Measurements from ENCODE around the gene CDH11. TPM values are rescaled to one million over a fixed set of nuclear protein-coding genes. Genes with fewer than 3 reads are reported as not detected.

Gene CDH11
- total RNA-seq, 1 donor, result 0.31 TPM

DNA sequence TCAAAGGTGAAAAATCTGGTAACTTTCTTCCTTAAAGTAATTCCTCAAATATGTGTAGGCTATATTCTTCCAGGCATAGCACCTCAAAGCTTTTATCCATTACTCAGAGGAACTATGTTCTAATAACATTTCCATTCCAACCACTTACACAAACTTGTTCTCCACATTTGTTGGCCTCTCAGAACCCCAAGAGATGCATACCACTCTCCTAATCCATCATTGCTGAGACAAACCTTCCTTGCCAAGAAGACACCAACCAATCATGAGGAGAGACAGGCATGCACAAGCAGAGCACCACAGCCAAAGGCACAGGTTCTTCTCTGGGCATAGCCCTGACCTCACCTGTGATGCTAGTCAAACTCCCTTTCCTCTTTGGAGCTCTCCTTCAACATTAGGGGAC is 20.9 kb downstream of the CDH11 start:
- no peaks in the 10 kb centered on the region for H3K4me1 ChIP-seq (ENCODE audit: insufficient read depth, low read length)
- H3K4me3 ChIP-seq (ENCODE audit: low read length), result no peak overlapping the region
- H3K9me3 ChIP-seq (ENCODE audit: low read depth, low read length), result no peaks in the 10 kb centered on the region
- H3K27me3 ChIP-seq (ENCODE audit: insufficient read depth, low read length), result no peaks in the 10 kb centered on the region

DNA sequence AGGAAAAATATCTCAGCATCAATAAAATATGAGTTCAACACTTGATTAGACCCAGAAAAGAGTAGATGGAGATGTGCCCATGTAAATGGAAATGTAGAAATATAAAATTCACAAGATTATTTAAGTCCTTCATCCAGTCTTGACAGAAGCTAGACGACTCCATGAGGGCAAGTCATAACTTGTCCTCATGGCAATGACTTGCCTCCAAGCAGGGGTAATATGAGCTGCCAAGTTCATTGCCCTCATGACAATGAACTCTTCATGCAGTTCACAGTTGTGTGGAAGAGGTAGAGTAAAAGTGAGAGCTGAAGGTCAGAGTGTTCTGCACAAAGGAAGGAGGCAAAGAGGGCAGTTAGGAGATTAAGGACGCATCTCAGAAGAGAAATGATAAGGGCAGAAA is 22.3 kb downstream of the CDH11 start:
- Histone ChIP-seq H3K4me1 (ENCODE audit: insufficient read depth, low read length) (no peaks in the 10 kb centered on the region), H3K4me3 (ENCODE audit: low read length) (no peak overlapping the region), H3K9me3 (ENCODE audit: low read depth, low read length) (no peaks in the 10 kb centered on the region), H3K27me3 (ENCODE audit: insufficient read depth, low read length) (no peaks in the 10 kb centered on the region)

DNA sequence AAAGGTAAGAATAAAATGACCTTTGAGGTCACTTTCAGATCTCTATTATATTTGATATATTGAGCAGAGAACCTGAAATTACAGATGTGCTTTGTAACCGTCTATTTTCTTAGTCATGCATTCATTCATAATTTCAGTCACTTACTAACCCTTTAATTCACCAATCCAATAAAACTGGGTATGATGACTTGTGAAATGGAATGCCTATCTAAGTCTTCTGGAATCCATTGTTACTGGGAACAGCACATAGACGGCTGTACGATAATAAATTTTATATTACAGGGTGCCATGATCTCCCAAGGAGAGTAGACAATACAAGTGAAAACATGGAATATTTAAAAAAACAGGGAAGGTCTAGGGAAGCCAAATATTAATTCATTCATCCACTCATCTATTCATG is 22.9 kb downstream of the CDH11 start:
- Histone ChIP-seq H3K4me3 (ENCODE audit: low read length) (no peak overlapping the region), H3K4me1 (ENCODE audit: insufficient read depth, low read length) (no peaks in the 10 kb centered on the region), H3K9me3 (ENCODE audit: low read depth, low read length) (no peaks in the 10 kb centered on the region), H3K27me3 (ENCODE audit: insufficient read depth, low read length) (no peaks in the 10 kb centered on the region)

DNA sequence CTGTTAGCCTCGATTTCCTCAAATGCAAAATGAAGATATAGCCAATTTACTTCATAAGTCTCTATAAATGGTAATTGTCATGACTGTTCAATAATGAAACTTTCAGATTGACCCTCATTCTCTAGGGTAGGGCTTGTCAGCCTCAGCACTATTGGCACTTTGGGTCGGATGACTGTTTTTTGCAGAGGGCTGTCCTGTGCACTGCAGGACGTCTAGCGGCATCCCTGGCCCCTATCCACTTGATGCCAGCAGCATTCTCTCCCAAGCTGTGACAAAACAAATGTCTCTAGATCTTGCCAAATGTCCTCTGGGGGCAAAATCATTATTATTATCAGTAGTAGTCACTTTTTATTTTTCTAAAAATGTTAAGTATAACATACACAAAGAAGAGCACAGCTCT is 24.6 kb downstream of the CDH11 start:
- H3K4me3 ChIP-seq (ENCODE audit: low read length), result no peak overlapping the region
- H3K9me3 ChIP-seq (ENCODE audit: low read depth, low read length), result no peaks in the 10 kb centered on the region
- H3K27me3 ChIP-seq (ENCODE audit: insufficient read depth, low read length), result no peaks in the 10 kb centered on the region
- no peaks in the 10 kb centered on the region for H3K4me1 ChIP-seq (ENCODE audit: insufficient read depth, low read length)

DNA sequence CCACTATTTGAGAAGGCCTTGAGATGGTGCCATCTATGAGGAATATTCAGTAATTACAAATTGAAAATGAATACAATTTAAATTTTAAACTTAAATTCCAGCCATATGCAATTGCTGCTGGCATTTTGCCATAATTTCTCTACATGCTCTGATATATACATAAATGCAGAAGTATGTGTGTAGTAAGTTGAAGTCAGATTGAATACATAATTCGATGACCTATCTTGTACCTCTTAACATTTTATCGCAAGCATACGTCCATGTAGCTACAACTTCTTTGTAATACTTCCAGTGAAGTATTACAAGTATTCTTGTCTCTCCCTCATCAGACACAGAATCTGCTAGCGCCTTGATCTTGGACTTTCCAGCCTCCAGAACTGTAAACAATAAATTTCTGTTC is 26.0 kb downstream of the CDH11 start:
- Histone ChIP-seq H3K9me3 (ENCODE audit: low read depth, low read length) (no peaks in the 10 kb centered on the region), H3K4me1 (ENCODE audit: insufficient read depth, low read length) (no peaks in the 10 kb centered on the region)

DNA sequence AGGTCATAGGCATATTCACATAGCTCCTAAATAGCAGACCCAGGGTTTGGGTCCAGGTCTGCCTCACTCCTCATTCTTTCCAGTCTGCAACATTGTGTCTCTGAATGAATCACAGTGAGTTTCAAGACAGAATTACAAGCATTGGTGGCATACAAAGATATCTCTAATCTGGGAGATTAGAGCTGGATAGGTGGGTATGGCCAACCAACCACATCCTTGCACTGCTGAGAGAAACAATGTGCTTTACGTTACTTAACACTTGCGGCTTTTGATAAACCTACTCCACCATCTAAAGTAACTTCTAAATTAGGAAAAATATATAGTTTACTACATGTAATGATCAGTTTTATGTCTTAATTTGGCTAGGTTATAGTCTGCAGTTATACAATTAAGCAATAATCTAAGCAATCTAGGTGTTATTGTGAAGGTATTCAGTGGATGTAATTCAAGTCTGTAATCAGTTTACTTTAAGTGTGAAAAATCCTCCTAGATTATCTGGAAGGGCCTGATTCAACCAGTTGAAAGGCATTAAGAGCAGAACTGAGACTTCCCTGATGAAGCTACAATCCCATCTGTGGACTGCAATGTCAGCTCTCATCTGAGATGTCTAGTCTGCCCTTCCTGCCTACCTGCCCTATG is 26.7 kb downstream of the CDH11 start:
- Histone ChIP-seq H3K4me3 (ENCODE audit: low read length) (no peak overlapping the region), H3K9me3 (ENCODE audit: low read depth, low read length) (no peaks in the 10 kb centered on the region), H3K27me3 (ENCODE audit: insufficient read depth, low read length) (no peaks in the 10 kb centered on the region), H3K4me1 (ENCODE audit: insufficient read depth, low read length) (no peaks in the 10 kb centered on the region)

More for the DNA sequence above, 26.0 kb downstream of the CDH11 start:
- no peak overlapping the region for H3K4me3 ChIP-seq (ENCODE audit: low read length)
- H3K27me3 ChIP-seq (ENCODE audit: insufficient read depth, low read length), result no peaks in the 10 kb centered on the region

DNA sequence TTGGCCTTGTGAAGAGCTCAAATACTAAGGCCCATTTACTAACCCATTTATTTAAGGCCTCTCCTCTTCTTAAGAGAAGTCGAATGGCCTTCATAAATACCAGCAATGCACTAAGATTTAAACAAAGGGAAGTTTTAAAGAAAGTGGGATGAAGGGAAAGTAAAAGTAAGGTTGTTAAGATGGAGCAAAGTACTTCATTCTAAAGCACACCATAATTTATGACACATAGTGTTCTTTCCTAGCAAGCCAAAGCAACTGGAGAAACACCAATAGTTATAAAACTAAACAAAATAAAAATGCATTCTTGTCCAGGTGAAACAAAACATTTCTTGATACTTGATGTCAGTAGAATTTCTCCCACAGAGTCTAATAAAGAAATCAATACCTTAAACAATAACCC is 27.9 kb downstream of the CDH11 start:
- Histone ChIP-seq H3K4me1 (ENCODE audit: insufficient read depth, low read length) (no peaks in the 10 kb centered on the region), H3K9me3 (ENCODE audit: low read depth, low read length) (no peaks in the 10 kb centered on the region), H3K27me3 (ENCODE audit: insufficient read depth, low read length) (no peaks in the 10 kb centered on the region), H3K4me3 (ENCODE audit: low read length) (no peak overlapping the region)

DNA sequence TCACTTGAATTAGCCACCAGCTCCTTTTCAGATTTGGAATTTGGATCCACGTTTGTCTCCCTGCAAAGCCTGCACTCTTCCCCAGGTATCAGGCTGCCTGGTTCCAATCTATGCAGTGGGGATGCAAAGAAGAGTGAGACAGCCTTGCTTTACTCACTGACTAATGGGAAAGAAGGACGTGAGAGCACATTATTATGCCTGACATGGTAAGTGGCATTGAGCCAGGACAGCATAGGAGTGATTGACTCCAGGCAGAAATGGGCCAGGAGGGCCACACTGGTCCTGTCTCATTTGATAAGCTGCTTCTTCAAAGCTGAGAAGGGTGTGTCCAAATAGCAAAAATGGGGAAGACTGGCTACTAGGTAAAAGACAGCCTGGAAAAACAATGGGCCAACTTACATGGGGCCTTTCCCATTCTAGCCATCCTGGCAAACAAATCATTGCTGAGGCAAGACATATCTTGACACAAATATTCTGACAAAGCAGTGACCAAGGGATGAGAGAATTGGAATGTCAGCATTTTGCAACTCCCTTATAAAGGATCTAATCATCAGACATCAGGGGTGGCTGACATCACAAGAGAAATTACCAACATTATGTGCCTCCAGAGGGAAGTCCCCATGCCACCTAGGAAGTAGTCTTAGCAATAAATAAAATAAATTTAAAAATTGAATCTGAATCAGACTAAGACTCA is 38.6 kb downstream of the CDH11 start:
- no peaks in the 10 kb centered on the region for H3K4me1 ChIP-seq (ENCODE audit: insufficient read depth, low read length)
- H3K9me3 ChIP-seq (ENCODE audit: low read depth, low read length), result no peaks in the 10 kb centered on the region
- H3K4me3 ChIP-seq (ENCODE audit: low read length), result no peak overlapping the region
- H3K27me3 ChIP-seq (ENCODE audit: insufficient read depth, low read length), result no peaks in the 10 kb centered on the region

DNA sequence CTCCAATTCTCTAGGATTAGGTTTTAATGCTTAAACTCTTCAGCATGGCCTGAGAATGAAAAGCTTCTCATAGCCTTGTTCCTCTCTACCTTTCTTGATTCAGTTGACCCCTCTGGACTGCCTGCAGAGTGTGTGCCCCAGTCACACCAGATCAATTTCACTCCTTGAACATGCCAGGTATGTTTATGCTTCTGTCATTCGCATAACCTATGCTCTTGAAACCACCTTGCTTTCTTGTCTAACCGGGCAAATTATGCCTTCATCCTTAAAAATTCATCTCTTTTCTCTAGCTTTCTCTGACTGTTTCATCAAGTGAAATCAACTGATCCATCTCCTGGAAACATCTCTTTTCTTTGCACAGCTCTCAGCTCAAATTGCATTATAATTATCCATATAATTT is 42.3 kb downstream of the CDH11 start:
- H3K4me1 ChIP-seq (ENCODE audit: insufficient read depth, low read length), result no peaks in the 10 kb centered on the region

DNA sequence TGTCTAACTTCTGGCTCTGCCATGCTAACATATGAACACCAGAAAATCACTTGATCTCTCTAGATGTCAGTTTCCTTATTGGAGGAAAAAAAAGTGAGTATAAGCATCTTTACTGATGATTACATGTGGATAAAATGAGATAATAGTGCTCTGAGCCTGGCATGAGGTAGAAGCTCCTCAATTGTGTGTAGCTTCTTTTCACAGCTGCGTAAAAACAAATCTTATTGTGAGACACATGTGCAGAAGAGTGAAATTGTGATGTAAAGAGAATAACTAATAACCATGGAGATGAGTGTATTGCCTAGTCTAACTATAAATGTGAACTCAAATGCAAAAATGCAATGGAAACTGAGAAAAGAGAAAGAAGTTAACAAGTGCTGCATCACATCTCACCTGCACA is 44.7 kb downstream of the CDH11 start:
- H3K27me3 ChIP-seq (ENCODE audit: insufficient read depth, low read length), result no peaks in the 10 kb centered on the region
- no peaks in the 10 kb centered on the region for H3K4me1 ChIP-seq (ENCODE audit: insufficient read depth, low read length)
- no peak overlapping the region for H3K4me3 ChIP-seq (ENCODE audit: low read length)
- H3K9me3 ChIP-seq (ENCODE audit: low read depth, low read length), result no peaks in the 10 kb centered on the region

More for the DNA sequence above, 42.3 kb downstream of the CDH11 start:
- no peaks in the 10 kb centered on the region for H3K27me3 ChIP-seq (ENCODE audit: insufficient read depth, low read length)
- H3K9me3 ChIP-seq (ENCODE audit: low read depth, low read length), result no peaks in the 10 kb centered on the region
- H3K4me3 ChIP-seq (ENCODE audit: low read length), result no peak overlapping the region

DNA sequence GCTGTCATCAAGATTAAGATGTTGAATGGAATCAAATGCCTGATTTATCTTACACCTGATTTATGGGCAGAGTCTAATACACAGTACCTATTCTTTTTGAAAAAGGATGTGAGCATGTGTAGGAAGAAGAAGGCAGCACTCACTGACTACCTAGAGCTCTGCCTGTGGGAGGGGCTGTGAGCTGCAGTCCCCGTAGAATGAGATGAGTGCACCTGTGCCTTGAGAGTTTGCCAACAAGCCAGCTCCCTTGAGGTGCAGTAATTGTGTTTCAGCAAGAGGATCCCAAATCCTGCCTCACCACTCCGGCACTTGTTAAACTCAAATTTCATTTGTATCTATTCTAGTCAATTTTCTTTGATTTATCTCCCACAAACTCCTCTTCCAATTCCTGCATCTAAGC is 46.0 kb downstream of the CDH11 start:
- Histone ChIP-seq H3K27me3 (ENCODE audit: insufficient read depth, low read length) (no peaks in the 10 kb centered on the region), H3K4me1 (ENCODE audit: insufficient read depth, low read length) (no peaks in the 10 kb centered on the region), H3K9me3 (ENCODE audit: low read depth, low read length) (no peaks in the 10 kb centered on the region)

DNA sequence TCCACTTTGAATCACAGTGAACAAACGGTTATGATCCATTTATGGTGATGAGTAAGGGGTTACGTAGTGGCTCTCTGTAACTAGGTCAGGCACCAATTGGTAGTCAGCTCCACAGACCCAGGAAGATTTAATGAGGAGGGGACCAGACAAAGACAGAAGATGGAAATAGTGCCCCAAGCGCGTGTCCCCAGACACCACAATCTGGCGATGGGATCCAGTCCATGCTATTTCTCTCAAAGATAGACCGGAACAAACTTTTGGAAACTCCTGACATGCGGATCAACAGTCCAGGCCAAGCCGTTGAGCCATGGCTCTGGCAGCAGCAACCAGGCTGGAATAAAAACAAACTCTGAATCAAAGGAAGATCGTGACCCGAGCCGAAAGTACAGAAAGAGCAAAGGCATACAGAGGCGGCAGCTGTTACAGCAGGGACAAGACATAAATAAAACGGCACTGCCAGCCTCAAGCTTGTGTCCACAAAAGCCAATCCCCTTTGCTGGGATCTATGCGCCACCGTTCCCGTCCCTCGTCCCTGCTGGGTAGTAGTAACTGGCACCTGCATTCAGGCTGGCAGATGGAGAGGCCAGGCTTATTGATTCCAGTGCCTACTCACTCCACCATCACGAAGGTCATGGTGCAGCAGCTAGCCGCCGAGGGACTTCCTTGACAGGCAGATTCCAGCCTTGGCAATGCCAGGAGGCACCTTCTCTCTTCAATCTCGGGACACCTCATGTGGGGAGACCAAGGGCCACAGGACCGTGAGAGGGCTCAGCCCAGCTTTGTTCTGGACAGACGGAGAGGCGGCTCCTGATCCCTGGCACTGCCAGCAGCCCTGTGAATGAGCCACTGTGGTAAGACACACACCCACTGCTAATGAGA is 50.2 kb downstream of the CDH11 start:
- H3K4me3 ChIP-seq (ENCODE audit: low read length), result no peak overlapping the region
- no peaks in the 10 kb centered on the region for H3K4me1 ChIP-seq (ENCODE audit: insufficient read depth, low read length)

More for the DNA sequence above, 46.0 kb downstream of the CDH11 start:
- H3K4me3 ChIP-seq (ENCODE audit: low read length), result no peak overlapping the region

DNA sequence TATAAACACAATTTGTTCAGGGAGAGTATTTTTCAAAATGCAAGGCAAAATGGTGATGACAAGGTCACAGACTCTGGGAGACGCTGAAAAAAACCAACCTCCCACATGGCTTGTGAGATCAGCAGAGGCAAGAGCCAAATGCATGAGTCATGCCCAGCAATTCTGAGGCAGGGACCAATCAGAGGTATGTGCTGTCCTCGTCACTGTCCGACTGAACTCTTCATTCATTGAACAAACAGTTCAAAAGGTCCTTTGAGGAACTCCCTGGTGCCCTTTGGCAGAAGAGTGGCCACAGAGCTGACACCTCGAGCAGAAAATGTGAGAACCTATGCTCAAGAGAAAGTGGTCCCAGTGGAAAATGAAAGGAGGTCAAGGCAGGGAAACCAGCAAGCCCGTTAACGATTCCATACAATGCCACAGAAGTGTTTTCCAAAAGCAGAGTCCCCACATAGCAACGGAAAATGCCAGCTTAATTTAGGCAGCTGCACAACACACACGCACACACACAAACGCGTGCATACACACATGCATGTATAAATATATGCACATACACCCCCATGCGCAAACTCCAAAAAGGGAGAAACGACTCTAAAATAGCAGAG is 50.9 kb downstream of the CDH11 start:
- Histone ChIP-seq H3K27me3 (ENCODE audit: insufficient read depth, low read length) (no peaks in the 10 kb centered on the region), H3K9me3 (ENCODE audit: low read depth, low read length) (no peaks in the 10 kb centered on the region), H3K4me1 (ENCODE audit: insufficient read depth, low read length) (no peaks in the 10 kb centered on the region), H3K4me3 (ENCODE audit: low read length) (no peak overlapping the region)

More for the DNA sequence above, 50.2 kb downstream of the CDH11 start:
- Histone ChIP-seq H3K9me3 (ENCODE audit: low read depth, low read length) (no peaks in the 10 kb centered on the region), H3K27me3 (ENCODE audit: insufficient read depth, low read length) (no peaks in the 10 kb centered on the region)

DNA sequence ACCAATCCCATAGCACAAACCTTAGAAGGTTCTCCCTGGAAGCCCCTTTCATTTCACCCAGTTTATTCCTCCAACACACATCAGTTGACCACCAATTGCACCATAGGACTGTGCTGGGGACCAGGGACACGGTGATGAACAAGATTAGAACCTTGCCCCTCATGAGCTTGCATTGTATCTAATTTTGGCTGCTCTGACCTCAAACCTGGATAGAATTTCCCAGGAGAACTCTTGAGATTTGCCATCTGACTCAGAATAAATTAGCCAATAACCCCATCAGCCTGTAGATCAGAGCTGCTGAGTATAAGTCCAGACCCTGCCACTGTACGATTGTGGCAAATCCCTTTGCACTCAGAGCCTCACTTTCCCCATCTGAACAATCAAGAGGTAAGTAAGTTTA is 52.1 kb downstream of the CDH11 start:
- Histone ChIP-seq H3K9me3 (ENCODE audit: low read depth, low read length) (no peaks in the 10 kb centered on the region), H3K4me1 (ENCODE audit: insufficient read depth, low read length) (no peaks in the 10 kb centered on the region), H3K27me3 (ENCODE audit: insufficient read depth, low read length) (no peaks in the 10 kb centered on the region), H3K4me3 (ENCODE audit: low read length) (no peak overlapping the region)

DNA sequence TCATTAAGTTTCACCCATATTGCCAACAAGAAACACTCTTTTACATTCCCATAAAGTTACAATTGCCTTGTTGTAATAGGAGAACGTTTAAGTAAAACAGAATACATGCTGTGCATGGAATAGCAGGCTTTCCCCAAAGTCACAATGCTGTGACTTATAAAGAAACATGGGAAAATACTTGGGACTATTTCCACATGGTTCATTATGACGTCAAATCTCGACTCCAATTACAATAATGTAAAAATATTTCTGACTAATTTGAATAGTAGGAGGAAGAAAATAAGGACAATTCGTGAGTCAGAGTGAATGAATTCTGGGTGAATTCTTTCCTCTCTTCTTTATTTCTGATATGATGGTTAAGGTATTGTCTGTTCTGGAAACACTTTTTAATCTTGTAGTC is 52.8 kb downstream of the CDH11 start:
- Histone ChIP-seq H3K4me3 (ENCODE audit: low read length) (no peak overlapping the region), H3K4me1 (ENCODE audit: insufficient read depth, low read length) (no peaks in the 10 kb centered on the region), H3K27me3 (ENCODE audit: insufficient read depth, low read length) (no peaks in the 10 kb centered on the region), H3K9me3 (ENCODE audit: low read depth, low read length) (no peaks in the 10 kb centered on the region)

Measured in mononuclear cell (primary cell).